HepG2 (cell line): ENCODE results near the gene PPM1G. TPM values are rescaled to one million over a fixed set of nuclear protein-coding genes. Genes with fewer than 3 reads are reported as not detected.

Experiments
- MYC ChIP-seq: sonication (generic); formaldehyde crosslinking; IDR thresholded peaks from 2 replicates; pipeline ENCODE4 v1.9.0; 2021; ENCODE audit warnings: missing genetic modification reagents, borderline replicate concordance
- NFKBIZ ChIP-seq: IDR thresholded peaks from 2 replicates; pipeline ENCODE4 v1.6.1; 2018; ENCODE audit warnings: missing genetic modification reagents, missing compliant biosample characterization
- NR2F2 ChIP-seq: IDR thresholded peaks from 2 replicates; pipeline ENCODE4 v1.6.1; 2012; ENCODE audit warnings: low read depth, inconsistent platforms, borderline replicate concordance
- NR2F6 ChIP-seq, 2 experiments: IDR thresholded peaks; 2 replicates each; pipeline ENCODE4 v1.6.1; 2016; ENCODE audit warnings: antibody characterized with exemption in 1 of 2, mild to moderate bottlenecking in 1 of 2
- RELA ChIP-seq: sonication (generic); formaldehyde crosslinking; IDR thresholded peaks from 2 replicates; pipeline ENCODE4 v1.4.0; 2020; ENCODE audit warnings: missing genetic modification reagents
- RNF2 ChIP-seq: fragments of 450-650 bp; conservative IDR thresholded peaks from 2 replicates; pipeline ENCODE4 v1.6.1; 2016; ENCODE audit warnings: low read depth
- ZSCAN25 ChIP-seq: sonication (generic); formaldehyde crosslinking; IDR thresholded peaks from 2 replicates; pipeline ENCODE4 v1.8.0; 2022; ENCODE audit warnings: mild to moderate bottlenecking, missing genetic modification reagents
- polyA plus RNA-seq, 8 experiments: library from polyadenylated mRNA; depleted of rRNA in 3 of 8; stranded (reverse) in 7 of 8; unstranded in 1 of 8; fragments of >200 nt; fragmentation: Illumina TruSeq in 4 of 8; extraction: Trizol in 4 of 8; gene quantifications; 2 replicates each; pipeline versions ENCODE4 v1.2.1 to v1.2.3, GENCODE V29; 2011 to 2016; ENCODE audit warnings: low read depth in 4 of 8, missing spikeins in 1 of 8, mixed read lengths in 1 of 8; ENCODE audit not compliant: insufficient read depth in 1 of 8
- total RNA-seq, 5 experiments: library from RNA; depleted of rRNA; stranded (reverse); fragments of >200 nt; fragmentation: Illumina TruSeq; extraction: Trizol; gene quantifications; 2 replicates each; pipeline ENCODE4 v1.2.3, GENCODE V29; 2016; ENCODE audit warnings: low read depth in 1 of 5
- TF ChIP-seq, protein P1 (sequence below): sonication (generic); formaldehyde crosslinking; IDR thresholded peaks from 2 replicates; pipeline ENCODE4 v1.4.0; 2020; ENCODE audit warnings: missing genetic modification reagents, mild to moderate bottlenecking, borderline replicate concordance
- TF ChIP-seq, protein P2 (sequence below): sonication (generic); formaldehyde crosslinking; IDR thresholded peaks from 2 replicates; pipeline ENCODE4 v1.4.0; 2020; ENCODE audit warnings: missing genetic modification reagents, mild to moderate bottlenecking, borderline replicate concordance
- TF ChIP-seq, protein P3 (sequence below): sonication (generic); formaldehyde crosslinking; IDR thresholded peaks from 2 replicates; pipeline ENCODE4 v1.4.0; 2020; ENCODE audit warnings: missing genetic modification reagents
- TF ChIP-seq, protein P4 (sequence below): IDR thresholded peaks from 2 replicates; pipeline ENCODE4 v1.6.1; 2016; ENCODE audit warnings: mild to moderate bottlenecking, missing biosample characterization, missing genetic modification reagents

PPM1G gene
- total and polyA plus RNA-seq, 2 of the 13 experiments (the other 11 are each of a cell fraction or from before 2014, with no cell fraction given): 58.2 to 213 TPM

DNA sequence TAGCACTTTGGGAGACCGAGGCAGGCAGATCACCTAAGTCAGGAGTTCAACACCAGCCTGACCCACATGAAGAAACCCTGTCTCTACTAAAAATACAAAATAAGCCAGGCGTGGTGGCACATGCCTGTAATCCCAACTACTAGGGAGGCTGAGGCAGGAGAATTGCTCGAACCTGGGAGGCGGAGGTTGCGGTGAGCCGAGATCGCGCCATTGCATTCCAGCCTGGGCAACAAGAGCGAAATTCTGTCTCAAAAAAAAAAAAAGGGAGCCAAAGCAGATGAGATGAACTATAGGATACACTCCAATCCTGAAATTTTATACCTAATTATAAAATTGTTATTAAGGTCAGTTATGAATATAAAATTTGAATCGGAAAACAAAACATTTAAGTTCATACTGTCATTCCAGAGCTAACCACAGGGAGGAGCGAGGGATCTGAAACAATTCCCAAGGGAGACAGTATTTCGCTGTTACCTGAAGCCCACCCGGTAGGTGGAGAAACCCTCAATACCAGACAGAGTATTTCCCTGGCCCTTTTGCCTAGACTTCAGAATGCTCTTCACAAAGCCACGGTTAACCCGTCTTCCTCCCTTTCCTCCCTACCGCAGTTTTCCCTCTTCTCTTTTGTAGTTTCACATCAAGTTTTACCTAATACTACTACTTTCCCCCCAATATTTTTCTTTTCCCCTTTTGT, 1.4 kb downstream of the PPM1G start (continued):
- TF ChIP-seq, protein P1, sequence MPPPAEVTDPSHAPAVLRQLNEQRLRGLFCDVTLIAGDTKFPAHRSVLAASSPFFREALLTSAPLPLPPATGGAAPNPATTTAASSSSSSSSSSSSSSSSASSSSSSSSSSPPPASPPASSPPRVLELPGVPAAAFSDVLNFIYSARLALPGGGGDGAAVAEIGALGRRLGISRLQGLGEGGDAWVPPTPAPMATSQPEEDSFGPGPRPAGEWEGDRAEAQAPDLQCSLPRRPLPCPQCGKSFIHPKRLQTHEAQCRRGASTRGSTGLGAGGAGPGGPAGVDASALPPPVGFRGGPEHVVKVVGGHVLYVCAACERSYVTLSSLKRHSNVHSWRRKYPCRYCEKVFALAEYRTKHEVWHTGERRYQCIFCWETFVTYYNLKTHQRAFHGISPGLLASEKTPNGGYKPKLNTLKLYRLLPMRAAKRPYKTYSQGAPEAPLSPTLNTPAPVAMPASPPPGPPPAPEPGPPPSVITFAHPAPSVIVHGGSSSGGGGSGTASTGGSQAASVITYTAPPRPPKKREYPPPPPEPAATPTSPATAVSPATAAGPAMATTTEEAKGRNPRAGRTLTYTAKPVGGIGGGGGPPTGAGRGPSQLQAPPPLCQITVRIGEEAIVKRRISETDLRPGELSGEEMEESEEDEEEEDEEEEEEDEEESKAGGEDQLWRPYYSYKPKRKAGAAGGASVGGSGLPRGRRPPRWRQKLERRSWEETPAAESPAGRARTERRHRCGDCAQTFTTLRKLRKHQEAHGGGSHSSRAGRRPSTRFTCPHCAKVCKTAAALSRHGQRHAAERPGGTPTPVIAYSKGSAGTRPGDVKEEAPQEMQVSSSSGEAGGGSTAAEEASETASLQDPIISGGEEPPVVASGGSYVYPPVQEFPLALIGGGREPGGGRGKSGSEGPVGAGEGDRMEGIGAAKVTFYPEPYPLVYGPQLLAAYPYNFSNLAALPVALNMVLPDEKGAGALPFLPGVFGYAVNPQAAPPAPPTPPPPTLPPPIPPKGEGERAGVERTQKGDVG (CRISPR knock-in tag): peak; percentile 46; the same call in 1 of the 2 replicates
- TF ChIP-seq NR2F6 (IDR thresholded peaks at IDR 0.05) (no peak), NR2F6 (CRISPR knock-in tag; IDR thresholded peaks at IDR 0.05) (no peak), MYC (no peak), RELA (CRISPR knock-in tag) (no peak), NFKBIZ (CRISPR knock-in tag) (no peak), RNF2 (no peak), ZSCAN25 (no peak), NR2F2 (no peak)
- TF ChIP-seq, protein P2, sequence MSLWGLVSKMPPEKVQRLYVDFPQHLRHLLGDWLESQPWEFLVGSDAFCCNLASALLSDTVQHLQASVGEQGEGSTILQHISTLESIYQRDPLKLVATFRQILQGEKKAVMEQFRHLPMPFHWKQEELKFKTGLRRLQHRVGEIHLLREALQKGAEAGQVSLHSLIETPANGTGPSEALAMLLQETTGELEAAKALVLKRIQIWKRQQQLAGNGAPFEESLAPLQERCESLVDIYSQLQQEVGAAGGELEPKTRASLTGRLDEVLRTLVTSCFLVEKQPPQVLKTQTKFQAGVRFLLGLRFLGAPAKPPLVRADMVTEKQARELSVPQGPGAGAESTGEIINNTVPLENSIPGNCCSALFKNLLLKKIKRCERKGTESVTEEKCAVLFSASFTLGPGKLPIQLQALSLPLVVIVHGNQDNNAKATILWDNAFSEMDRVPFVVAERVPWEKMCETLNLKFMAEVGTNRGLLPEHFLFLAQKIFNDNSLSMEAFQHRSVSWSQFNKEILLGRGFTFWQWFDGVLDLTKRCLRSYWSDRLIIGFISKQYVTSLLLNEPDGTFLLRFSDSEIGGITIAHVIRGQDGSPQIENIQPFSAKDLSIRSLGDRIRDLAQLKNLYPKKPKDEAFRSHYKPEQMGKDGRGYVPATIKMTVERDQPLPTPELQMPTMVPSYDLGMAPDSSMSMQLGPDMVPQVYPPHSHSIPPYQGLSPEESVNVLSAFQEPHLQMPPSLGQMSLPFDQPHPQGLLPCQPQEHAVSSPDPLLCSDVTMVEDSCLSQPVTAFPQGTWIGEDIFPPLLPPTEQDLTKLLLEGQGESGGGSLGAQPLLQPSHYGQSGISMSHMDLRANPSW (CRISPR knock-in tag): peak; percentile 78; the same call in 1 of the 2 replicates
- TF ChIP-seq, protein P3, sequence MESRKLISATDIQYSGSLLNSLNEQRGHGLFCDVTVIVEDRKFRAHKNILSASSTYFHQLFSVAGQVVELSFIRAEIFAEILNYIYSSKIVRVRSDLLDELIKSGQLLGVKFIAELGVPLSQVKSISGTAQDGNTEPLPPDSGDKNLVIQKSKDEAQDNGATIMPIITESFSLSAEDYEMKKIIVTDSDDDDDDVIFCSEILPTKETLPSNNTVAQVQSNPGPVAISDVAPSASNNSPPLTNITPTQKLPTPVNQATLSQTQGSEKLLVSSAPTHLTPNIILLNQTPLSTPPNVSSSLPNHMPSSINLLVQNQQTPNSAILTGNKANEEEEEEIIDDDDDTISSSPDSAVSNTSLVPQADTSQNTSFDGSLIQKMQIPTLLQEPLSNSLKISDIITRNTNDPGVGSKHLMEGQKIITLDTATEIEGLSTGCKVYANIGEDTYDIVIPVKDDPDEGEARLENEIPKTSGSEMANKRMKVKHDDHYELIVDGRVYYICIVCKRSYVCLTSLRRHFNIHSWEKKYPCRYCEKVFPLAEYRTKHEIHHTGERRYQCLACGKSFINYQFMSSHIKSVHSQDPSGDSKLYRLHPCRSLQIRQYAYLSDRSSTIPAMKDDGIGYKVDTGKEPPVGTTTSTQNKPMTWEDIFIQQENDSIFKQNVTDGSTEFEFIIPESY (CRISPR knock-in tag): peak; percentile 87
- TF ChIP-seq, protein P4, sequence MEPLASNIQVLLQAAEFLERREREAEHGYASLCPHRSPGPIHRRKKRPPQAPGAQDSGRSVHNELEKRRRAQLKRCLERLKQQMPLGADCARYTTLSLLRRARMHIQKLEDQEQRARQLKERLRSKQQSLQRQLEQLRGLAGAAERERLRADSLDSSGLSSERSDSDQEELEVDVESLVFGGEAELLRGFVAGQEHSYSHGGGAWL (CRISPR knock-in tag): no peak
- TF ChIP-seq, all 625 proteins: peak for 42
